NCI-H1694 treated with DMSO at 0.1 percent for 48 hours (cell line): ENCODE data around the gene C6orf136.
A peak's percentile ranks its signal among the peaks of the same experiment; 100 is the strongest.

ENCODE experiments used
- DNase-seq: peaks from one replicate; lab custom pipeline; 2025; lab: John Stamatoyannopoulos, UW

Gene C6orf136

GRCh38 chr6:30646450-30647241 is at the start of gene C6orf136:
TSS of gene C6orf136 (plus strand) at chr6:30647133. CDS start at chr6:30647232, 99 bp downstream.
- peak; percentile 66 for DNase-seq

DNA sequence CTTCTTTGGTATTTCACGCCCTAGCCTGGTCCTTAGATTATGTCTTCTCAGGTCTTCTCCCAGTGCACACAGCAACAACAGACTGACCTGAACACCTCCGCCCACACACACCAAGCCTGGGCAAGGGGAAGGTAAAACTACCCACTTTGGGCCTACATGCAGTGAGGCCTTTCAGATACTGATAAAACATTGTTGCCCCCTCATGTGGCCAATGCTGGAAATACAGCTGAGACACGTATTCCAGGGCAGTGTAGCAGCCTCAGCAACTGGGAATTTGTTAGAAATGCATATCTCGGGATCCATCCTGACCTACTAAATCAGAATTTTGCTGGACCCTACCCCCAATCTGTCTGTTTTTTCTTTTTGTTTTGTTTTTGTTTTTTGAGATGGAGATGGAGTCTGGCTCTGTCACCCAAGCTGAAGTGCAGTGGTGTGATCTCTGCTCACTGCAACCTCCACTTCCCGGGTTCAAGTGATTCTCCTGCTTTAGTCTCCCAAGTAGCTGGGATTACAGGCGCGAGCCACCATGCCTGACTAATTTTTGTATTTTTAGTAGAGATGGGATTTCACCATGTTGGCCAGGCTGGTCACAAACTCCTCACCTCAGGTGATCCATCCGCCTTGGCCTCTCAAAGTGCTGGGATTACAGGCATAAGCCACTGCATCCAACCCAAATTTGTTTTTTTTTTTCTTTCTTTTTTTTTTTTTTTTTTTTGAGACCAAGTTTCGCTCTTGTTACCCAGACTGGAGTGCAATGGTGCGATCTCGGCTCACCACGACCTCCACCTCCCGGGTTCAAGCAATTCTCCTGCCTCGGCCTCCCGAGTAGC is 49.4 kb upstream of the C6orf136 start:
- peak; percentile 64 for DNase-seq

- DNase-seq = no peak
These were observed 47.9 kb upstream of the C6orf136 start for GRCh38 chr6:30598912-30599624.

GRCh38 chr6:30599625-30600324 is 47.2 kb upstream of the C6orf136 start:
- DNase-seq = no peak

DNA sequence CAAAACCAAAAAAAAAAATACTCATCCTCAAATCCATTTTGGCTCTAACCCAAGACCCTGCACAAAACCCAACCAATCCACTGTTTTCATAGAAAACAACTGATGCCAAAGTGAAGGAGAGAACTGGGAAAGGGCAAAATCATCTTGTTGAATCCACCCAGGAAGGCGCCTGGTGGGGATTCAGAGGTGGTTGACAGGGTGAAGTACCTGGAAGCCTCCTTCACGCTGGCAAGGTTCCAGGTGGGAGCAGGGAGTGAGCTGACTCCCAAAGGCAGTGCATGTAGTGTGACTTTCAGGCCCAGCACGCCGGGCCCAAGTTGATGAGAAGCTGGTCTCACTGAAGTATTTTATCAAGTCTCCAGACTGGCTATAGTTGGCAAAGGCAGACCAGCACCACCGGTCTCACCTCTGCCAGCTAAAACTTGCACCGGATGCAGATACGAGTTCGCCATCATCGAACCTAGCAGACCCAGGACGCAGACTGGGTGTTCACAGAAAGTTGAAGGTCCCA is 46.4 kb upstream of the C6orf136 start:
- DNase-seq = no peak

DNA sequence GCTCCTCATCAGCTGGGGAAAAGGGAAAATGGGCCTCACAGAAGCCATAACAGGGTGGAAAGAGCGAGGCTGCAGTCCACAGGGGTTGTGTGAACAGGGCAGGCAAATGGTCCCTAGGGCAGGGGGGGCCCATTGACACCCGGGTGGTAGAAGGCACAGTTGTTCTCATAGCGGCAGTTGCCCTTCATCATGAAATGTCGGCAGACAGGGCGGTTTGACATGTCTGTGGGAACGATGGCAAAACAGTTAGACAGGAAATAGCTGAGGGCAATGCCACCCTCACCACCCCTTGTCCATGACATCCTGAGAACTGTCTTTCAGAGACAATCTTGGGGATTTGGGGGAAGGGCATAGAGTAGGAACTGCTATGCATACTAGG is 45.5 kb upstream of the C6orf136 start:
- DNase-seq = no peak

- DNase-seq = no peak
These were observed 44.9 kb upstream of the C6orf136 start for GRCh38 chr6:30601815-30602641.

GRCh38 chr6:30603961-30604360 is 43.0 kb upstream of the C6orf136 start:
- no peak for DNase-seq

DNA sequence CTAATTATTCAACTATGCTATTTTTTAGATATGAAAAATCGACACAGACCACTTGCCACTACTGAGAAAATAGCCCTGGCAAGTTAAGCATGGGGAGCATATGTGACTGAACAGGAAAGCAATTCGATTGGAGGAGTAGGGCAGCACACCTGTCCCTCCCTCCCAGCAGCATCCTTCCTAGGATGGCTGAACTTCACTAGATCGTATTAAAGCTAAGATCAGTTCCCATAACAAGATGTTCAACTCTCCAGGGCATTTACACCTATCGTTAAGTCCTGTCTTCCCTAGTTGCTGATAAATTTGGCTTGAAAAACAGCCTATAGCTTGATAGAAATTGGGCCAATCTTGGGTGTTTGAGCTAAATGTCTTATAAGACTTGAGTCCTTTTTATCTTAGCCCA is 36.9 kb upstream of the C6orf136 start:
- no peak for DNase-seq

GRCh38 chr6:30611150-30611855 is 35.6 kb upstream of the C6orf136 start:
- no peak for DNase-seq

GRCh38 chr6:30611856-30612194 is 35.1 kb upstream of the C6orf136 start:
- no peak for DNase-seq

DNA sequence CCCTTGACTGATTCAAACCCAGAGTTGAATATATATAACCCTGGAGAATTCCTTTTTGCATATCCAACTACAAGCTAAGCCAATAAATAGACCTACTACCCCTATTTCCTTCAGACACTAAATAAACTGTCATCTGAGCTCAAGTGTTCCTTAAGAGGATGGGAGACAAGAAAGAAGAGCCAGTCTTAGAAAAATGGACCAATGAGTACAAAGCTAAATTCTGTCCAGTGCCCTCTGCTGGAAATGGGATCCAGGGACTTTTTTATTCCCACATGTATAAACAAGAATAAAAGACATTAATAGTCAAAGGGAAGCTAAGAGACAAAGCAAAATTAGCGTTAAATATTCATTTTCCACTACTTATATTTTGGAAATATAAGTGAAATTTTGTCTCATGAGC is 34.7 kb upstream of the C6orf136 start:
- DNase-seq = no peak

GRCh38 chr6:30612687-30613248 is 34.2 kb upstream of the C6orf136 start:
- DNase-seq = no peak

- DNase-seq = no peak
These were observed 33.5 kb upstream of the C6orf136 start for GRCh38 chr6:30613251-30614043.

DNA sequence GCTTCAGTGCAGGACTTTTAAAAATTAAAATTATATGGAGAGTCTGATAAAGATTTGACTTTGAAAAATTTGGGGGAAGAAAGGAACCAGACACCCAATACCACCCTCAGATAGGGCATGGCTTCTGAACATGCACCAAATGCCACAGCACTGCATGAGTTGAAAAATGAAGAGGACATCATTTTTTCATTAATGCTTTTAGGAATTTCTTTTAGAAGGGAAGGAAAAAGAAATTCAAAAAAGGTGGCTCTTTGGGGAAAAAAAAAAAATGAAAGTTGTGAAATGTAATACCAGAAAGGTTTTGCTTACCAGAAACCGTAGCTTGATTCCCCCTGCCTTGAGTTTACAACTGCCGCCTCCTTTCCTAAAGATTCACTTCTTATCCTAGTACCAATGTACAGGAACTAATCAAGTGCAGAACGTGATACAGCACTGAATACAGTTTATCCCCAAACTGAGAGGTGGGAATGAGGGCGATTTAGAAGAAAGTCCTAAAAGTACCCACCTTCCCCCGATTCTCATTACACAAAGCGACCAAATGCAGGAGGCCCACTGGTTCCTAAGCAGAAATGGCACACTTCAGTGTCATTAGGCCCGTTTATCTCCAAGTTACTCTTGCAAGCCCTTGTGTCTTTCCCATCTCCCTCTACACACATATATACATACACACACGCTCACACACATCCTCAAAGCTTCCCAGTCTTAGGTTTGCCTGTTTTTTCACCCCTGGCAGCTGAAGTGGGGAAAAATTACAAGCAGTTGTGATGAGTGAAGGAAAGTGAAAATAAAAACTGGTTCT is 32.7 kb upstream of the C6orf136 start:
- DNase-seq = no peak

DNA sequence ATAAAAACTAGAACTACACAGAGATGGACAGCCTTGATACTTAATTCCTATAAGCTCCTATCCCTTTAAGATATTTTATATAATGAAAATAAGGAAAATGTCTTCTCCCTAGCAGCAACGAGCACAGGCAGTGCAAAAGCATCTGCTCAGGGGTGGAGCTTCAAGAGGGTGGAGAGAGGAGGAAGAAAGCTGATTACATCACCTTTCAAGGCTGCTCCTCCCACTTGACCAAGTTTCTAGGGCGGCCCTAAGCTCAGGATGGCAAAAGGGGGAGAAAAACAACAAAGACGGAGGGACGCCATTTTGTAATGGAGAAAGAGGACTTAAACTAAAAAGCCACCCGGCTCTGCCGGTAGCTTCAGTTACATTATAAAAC is 32.1 kb upstream of the C6orf136 start:
- peak; percentile 96 for DNase-seq

DNA sequence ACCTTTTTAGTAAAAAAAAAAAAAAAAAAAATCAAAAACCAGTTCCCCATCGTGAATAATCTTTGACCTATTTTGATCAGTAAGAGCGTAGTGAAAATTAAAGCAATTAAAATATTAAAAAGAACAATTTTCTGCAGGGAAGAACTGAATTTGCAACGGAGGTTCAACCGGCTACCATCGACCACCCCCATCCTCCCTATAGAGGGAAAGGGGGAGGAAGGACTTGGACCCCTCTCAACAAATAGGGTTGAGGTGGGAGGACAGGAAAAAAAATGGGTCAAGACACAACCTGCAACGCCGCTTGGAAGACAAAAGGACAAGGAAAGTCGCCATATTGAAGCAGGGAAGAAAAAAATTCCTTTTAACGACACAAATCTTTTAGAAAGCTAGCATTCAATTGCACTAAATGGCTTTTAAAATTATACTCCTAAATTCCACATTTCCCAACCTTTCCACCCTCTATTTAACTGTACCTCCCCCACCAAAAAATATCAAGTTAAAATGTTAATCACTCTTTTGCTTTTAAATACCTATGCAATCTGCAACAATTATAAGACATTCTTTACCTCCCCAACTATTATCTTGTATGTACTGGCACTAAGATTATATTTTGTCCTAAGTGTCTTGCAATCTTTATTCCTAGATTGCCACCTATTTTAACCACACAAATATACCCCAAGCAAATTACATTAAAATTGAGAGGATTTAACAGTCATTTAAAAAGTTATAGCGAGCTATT is 31.5 kb upstream of the C6orf136 start:
- DNase-seq = peak; percentile 83
